HL-60/S4 (cell line): ENCODE data around the gene ASTN1.

Experiments
- in situ Hi-C: fragments of 300-500 bp; cut with MboI; formaldehyde crosslinking; loops from 2 replicates; pipeline ENCODE4 v1.14.3; 2022; ENCODE audit warnings: low sequenced_read_pairs

The ASTN1 gene

GRCh38 chr1:177045151-177045550 lies 119.4 kb downstream of the ASTN1 start:
- in situ Hi-C loops, result no loop called here

GRCh38 chr1:177044390-177044789 lies 120.1 kb downstream of the ASTN1 start:
- in situ Hi-C loops, result no loop called here

GRCh38 chr1:177043597-177043996 lies 120.9 kb downstream of the ASTN1 start:
- in situ Hi-C loops, result no loop called here

GRCh38 chr1:177035586-177035985 lies 128.9 kb downstream of the ASTN1 start:
- in situ Hi-C loops, result no loop called here

- in situ Hi-C loops, result no loop called here
Measured at GRCh38 chr1:177033628-177034027, 130.9 kb downstream of the ASTN1 start.

GRCh38 chr1:177032434-177032833 lies 132.1 kb downstream of the ASTN1 start:
- in situ Hi-C loops, result no loop called here

- in situ Hi-C loops, result no loop called here
Measured at GRCh38 chr1:177024623-177025022, 139.9 kb downstream of the ASTN1 start.

- in situ Hi-C loops, result no loop called here
Measured at GRCh38 chr1:177023726-177024125, 140.8 kb downstream of the ASTN1 start.

- in situ Hi-C loops, result no loop called here
Measured at GRCh38 chr1:177023249-177023648, 141.3 kb downstream of the ASTN1 start.

- in situ Hi-C loops, result no loop called here
Measured at GRCh38 chr1:177021687-177022086, 142.8 kb downstream of the ASTN1 start.

- in situ Hi-C loops, result no loop called here
Measured at GRCh38 chr1:177020851-177021589, 143.5 kb downstream of the ASTN1 start.

GRCh38 chr1:177017287-177017852 lies 147.1 kb downstream of the ASTN1 start:
- in situ Hi-C loops, result no loop called here

GRCh38 chr1:177014325-177014724 lies 150.2 kb downstream of the ASTN1 start:
- in situ Hi-C loops, result no loop called here

- in situ Hi-C loops, result no loop called here
Measured at GRCh38 chr1:177012342-177012925, 152.1 kb downstream of the ASTN1 start.

- in situ Hi-C loops, result no loop called here
Measured at GRCh38 chr1:177011508-177011907, 153.0 kb downstream of the ASTN1 start.

- in situ Hi-C loops, result no loop called here
Measured at GRCh38 chr1:177010211-177010825, 154.2 kb downstream of the ASTN1 start.

GRCh38 chr1:177008653-177009052 lies 155.9 kb downstream of the ASTN1 start:
- in situ Hi-C loops, result no loop called here

- in situ Hi-C loops, result no loop called here
Measured at GRCh38 chr1:177007437-177008161, 156.9 kb downstream of the ASTN1 start.

- in situ Hi-C loops, result no loop called here
Measured at GRCh38 chr1:177002891-177003290, 161.6 kb downstream of the ASTN1 start.

- in situ Hi-C loops, result no loop called here
Measured at GRCh38 chr1:177001556-177001955, 163.0 kb downstream of the ASTN1 start.

- in situ Hi-C loops, result no loop called here
Measured at GRCh38 chr1:176998183-176998795, 166.2 kb downstream of the ASTN1 start.
